OCI-LY3 (cell line): Measurements from ENCODE around the gene TRABD2B.
"Not testable (repeated sequence)": the region's sequence is repeated elsewhere in the genome, so short reads cannot be mapped to it uniquely, and the experiment has no call there.

Source experiments
- CTCF ChIP-seq: fragments of 200-600, 300-600 bp; sonication (generic); IDR thresholded peaks from 2 replicates; pipeline ENCODE4 v1.5.1; 2014; ENCODE audit warnings: antibody characterized with exemption, low read length, low read depth
- EZH2phosphoT487 ChIP-seq: fragments of 200-600 bp; shearing (Covaris generic); IDR thresholded peaks from 2 replicates; pipeline ENCODE4 v1.6.1; 2018; ENCODE audit warnings: antibody characterized with exemption, mixed run types, low read depth

DNA sequence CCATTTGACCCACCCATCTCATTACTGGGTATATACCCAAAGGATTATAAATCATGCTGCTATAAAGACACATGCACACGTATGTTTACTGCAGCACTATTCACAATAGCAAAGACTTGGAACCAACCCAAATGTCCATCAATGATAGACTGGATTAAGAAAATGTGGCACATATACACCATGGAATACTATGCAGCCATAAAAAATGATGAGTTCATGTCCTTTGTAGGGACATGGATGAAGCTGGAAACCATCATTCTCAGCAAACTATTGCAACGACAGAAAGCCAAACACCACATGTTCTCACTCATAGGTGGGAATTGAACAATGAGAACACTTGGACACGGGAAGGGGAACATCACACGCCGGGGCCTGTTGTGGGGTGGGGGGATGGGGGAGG lies 35.4 kb downstream of the TRABD2B start:
- not testable (repeated sequence) for TF ChIP-seq CTCF, EZH2phosphoT487
